ENCODE measurements around the gene NFKBIZ.

DNA sequence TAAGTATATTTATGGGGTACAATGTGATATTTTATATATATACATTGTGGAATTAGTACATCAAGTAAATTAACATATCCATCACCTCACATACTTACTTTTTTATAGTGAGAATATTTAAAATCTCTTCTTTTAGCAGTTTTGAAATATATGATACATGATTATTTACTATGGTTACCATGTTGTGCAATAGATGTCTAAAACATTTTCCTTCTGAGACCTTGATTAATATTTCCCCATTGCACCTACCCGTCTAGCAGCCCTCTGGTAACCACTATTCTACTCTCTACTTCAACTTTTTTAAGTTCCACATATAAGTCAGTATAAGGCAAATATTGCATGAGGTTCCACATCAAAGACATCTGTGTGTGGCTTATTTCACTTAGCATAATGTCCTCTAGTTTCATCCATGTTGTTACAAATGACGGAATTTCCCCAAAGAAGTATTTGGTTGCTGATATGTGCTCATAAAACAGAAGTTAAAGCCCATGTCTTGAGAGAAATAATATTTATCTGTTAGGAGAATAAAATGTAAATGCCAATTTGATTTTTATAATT, 29.6 kb upstream of the NFKBIZ start:
- TF ChIP-seq, protein P1, sequence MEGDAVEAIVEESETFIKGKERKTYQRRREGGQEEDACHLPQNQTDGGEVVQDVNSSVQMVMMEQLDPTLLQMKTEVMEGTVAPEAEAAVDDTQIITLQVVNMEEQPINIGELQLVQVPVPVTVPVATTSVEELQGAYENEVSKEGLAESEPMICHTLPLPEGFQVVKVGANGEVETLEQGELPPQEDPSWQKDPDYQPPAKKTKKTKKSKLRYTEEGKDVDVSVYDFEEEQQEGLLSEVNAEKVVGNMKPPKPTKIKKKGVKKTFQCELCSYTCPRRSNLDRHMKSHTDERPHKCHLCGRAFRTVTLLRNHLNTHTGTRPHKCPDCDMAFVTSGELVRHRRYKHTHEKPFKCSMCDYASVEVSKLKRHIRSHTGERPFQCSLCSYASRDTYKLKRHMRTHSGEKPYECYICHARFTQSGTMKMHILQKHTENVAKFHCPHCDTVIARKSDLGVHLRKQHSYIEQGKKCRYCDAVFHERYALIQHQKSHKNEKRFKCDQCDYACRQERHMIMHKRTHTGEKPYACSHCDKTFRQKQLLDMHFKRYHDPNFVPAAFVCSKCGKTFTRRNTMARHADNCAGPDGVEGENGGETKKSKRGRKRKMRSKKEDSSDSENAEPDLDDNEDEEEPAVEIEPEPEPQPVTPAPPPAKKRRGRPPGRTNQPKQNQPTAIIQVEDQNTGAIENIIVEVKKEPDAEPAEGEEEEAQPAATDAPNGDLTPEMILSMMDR (IDR thresholded peaks at IDR 0.05; ENCODE audit: low read depth, low read length): no peak
- TF ChIP-seq POLR2A (IDR thresholded peaks at IDR 0.05; ENCODE audit: extremely low read depth, insufficient read length) (no peak), MYC (IDR thresholded peaks at IDR 0.05; ENCODE audit: low read depth, low read length) (no peak)
- TF ChIP-seq, protein P2, sequence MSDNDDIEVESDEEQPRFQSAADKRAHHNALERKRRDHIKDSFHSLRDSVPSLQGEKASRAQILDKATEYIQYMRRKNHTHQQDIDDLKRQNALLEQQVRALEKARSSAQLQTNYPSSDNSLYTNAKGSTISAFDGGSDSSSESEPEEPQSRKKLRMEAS (IDR thresholded peaks at IDR 0.05; ENCODE audit: low read depth, low read length): no peak
